Measurements from ENCODE around the gene SLC7A8.

The SLC7A8 gene

GRCh38 chr14:23121361-23121771, 62.1 kb downstream of the SLC7A8 start:
- Histone ChIP-seq H3K9ac (ENCODE audit: low read depth, low read length) (no peak overlapping the region), H3K36me3 (ENCODE audit: control insufficient read depth, insufficient read depth, low read length) (no peaks in the 10 kb centered on the region), H3K4me1 (ENCODE audit: control insufficient read depth, insufficient read depth, low read length) (peaks cover 36% of the 10 kb centered on the region), H3K9me3 (ENCODE audit: control insufficient read depth, insufficient read depth, low read length) (no peaks in the 10 kb centered on the region), H3K27ac (ENCODE audit: low read depth, low read length) (peak overlapping the region; percentile 22), H3K27me3 (ENCODE audit: control insufficient read depth, insufficient read depth, low read length) (no peaks in the 10 kb centered on the region), H3K4me3 (ENCODE audit: low read depth, low read length) (no peak overlapping the region)

GRCh38 chr14:23120541-23121251, 62.8 kb downstream of the SLC7A8 start:
- no peaks in the 10 kb centered on the region for H3K9me3 ChIP-seq (ENCODE audit: control insufficient read depth, insufficient read depth, low read length)
- peaks cover 31% of the 10 kb centered on the region for H3K4me1 ChIP-seq (ENCODE audit: control insufficient read depth, insufficient read depth, low read length)
- no peak overlapping the region for H3K4me3 ChIP-seq (ENCODE audit: low read depth, low read length)
- no peak overlapping the region for H3K9ac ChIP-seq (ENCODE audit: low read depth, low read length)
- no peak overlapping the region for H3K27ac ChIP-seq (ENCODE audit: low read depth, low read length)
- no peaks in the 10 kb centered on the region for H3K36me3 ChIP-seq (ENCODE audit: control insufficient read depth, insufficient read depth, low read length)
- H3K27me3 ChIP-seq (ENCODE audit: control insufficient read depth, insufficient read depth, low read length) = no peaks in the 10 kb centered on the region

GRCh38 chr14:23119363-23120327, 63.8 kb downstream of the SLC7A8 start:
- Histone ChIP-seq H3K4me3 (ENCODE audit: low read depth, low read length) (no peak overlapping the region), H3K4me1 (ENCODE audit: control insufficient read depth, insufficient read depth, low read length) (peaks cover 29% of the 10 kb centered on the region), H3K9ac (ENCODE audit: low read depth, low read length) (no peak overlapping the region), H3K9me3 (ENCODE audit: control insufficient read depth, insufficient read depth, low read length) (no peaks in the 10 kb centered on the region), H3K27me3 (ENCODE audit: control insufficient read depth, insufficient read depth, low read length) (no peaks in the 10 kb centered on the region), H3K36me3 (ENCODE audit: control insufficient read depth, insufficient read depth, low read length) (no peaks in the 10 kb centered on the region), H3K27ac (ENCODE audit: low read depth, low read length) (no peak overlapping the region)

GRCh38 chr14:23118506-23119362, 64.7 kb downstream of the SLC7A8 start, which contains the start of gene CEBPE:
Gene CEBPE (minus strand): TSS chr14:23119255. CDS start chr14:23119091, 164 bp downstream.
- Histone ChIP-seq H3K27ac (ENCODE audit: low read depth, low read length) (no peak within 1 kb of the TSS), H3K4me3 (ENCODE audit: low read depth, low read length) (no peak within 1 kb of the TSS), H3K36me3 (ENCODE audit: control insufficient read depth, insufficient read depth, low read length) (no peaks in the 10 kb centered on the region), H3K4me1 (ENCODE audit: control insufficient read depth, insufficient read depth, low read length) (peaks cover 30% of the 10 kb centered on the region), H3K27me3 (ENCODE audit: control insufficient read depth, insufficient read depth, low read length) (no peaks in the 10 kb centered on the region), H3K9ac (ENCODE audit: low read depth, low read length) (no peak within 1 kb of the TSS), H3K9me3 (ENCODE audit: control insufficient read depth, insufficient read depth, low read length) (no peaks in the 10 kb centered on the region)

- Histone ChIP-seq H3K4me3 (ENCODE audit: low read depth, low read length) (no peak overlapping the region), H3K27ac (ENCODE audit: low read depth, low read length) (no peak overlapping the region), H3K9me3 (ENCODE audit: control insufficient read depth, insufficient read depth, low read length) (no peaks in the 10 kb centered on the region), H3K9ac (ENCODE audit: low read depth, low read length) (no peak overlapping the region), H3K4me1 (ENCODE audit: control insufficient read depth, insufficient read depth, low read length) (peaks cover 33% of the 10 kb centered on the region), H3K27me3 (ENCODE audit: control insufficient read depth, insufficient read depth, low read length) (no peaks in the 10 kb centered on the region), H3K36me3 (ENCODE audit: control insufficient read depth, insufficient read depth, low read length) (no peaks in the 10 kb centered on the region)
Measured at GRCh38 chr14:23117371-23118020, 66.0 kb downstream of the SLC7A8 start.

- no peaks in the 10 kb centered on the region for H3K9me3 ChIP-seq (ENCODE audit: control insufficient read depth, insufficient read depth, low read length)
- no peaks in the 10 kb centered on the region for H3K27me3 ChIP-seq (ENCODE audit: control insufficient read depth, insufficient read depth, low read length)
- H3K9ac ChIP-seq (ENCODE audit: low read depth, low read length) = no peak overlapping the region
- no peaks in the 10 kb centered on the region for H3K36me3 ChIP-seq (ENCODE audit: control insufficient read depth, insufficient read depth, low read length)
- peaks cover 20% of the 10 kb centered on the region for H3K4me1 ChIP-seq (ENCODE audit: control insufficient read depth, insufficient read depth, low read length)
- H3K4me3 ChIP-seq (ENCODE audit: low read depth, low read length) = no peak overlapping the region
- no peak overlapping the region for H3K27ac ChIP-seq (ENCODE audit: low read depth, low read length)
Measured at GRCh38 chr14:23115918-23116317, 67.5 kb downstream of the SLC7A8 start.

- no peaks in the 10 kb centered on the region for H3K9me3 ChIP-seq (ENCODE audit: control insufficient read depth, insufficient read depth, low read length)
- peaks cover 15% of the 10 kb centered on the region for H3K4me1 ChIP-seq (ENCODE audit: control insufficient read depth, insufficient read depth, low read length)
- H3K9ac ChIP-seq (ENCODE audit: low read depth, low read length) = no peak overlapping the region
- no peaks in the 10 kb centered on the region for H3K36me3 ChIP-seq (ENCODE audit: control insufficient read depth, insufficient read depth, low read length)
- H3K27ac ChIP-seq (ENCODE audit: low read depth, low read length) = no peak overlapping the region
- H3K27me3 ChIP-seq (ENCODE audit: control insufficient read depth, insufficient read depth, low read length) = no peaks in the 10 kb centered on the region
- no peak overlapping the region for H3K4me3 ChIP-seq (ENCODE audit: low read depth, low read length)
Measured at GRCh38 chr14:23115039-23115731, 68.3 kb downstream of the SLC7A8 start.

GRCh38 chr14:23114669-23115038, 68.8 kb downstream of the SLC7A8 start:
- H3K9me3 ChIP-seq (ENCODE audit: control insufficient read depth, insufficient read depth, low read length) = no peaks in the 10 kb centered on the region
- no peak overlapping the region for H3K9ac ChIP-seq (ENCODE audit: low read depth, low read length)
- no peak overlapping the region for H3K27ac ChIP-seq (ENCODE audit: low read depth, low read length)
- H3K4me1 ChIP-seq (ENCODE audit: control insufficient read depth, insufficient read depth, low read length) = peaks cover 10% of the 10 kb centered on the region; the same call in 1 of the 2 replicates
- H3K4me3 ChIP-seq (ENCODE audit: low read depth, low read length) = no peak overlapping the region
- H3K36me3 ChIP-seq (ENCODE audit: control insufficient read depth, insufficient read depth, low read length) = no peaks in the 10 kb centered on the region
- no peaks in the 10 kb centered on the region for H3K27me3 ChIP-seq (ENCODE audit: control insufficient read depth, insufficient read depth, low read length)

- no peak overlapping the region for H3K4me3 ChIP-seq (ENCODE audit: low read depth, low read length)
- no peaks in the 10 kb centered on the region for H3K9me3 ChIP-seq (ENCODE audit: control insufficient read depth, insufficient read depth, low read length)
- H3K36me3 ChIP-seq (ENCODE audit: control insufficient read depth, insufficient read depth, low read length) = no peaks in the 10 kb centered on the region
- no peaks in the 10 kb centered on the region for H3K27me3 ChIP-seq (ENCODE audit: control insufficient read depth, insufficient read depth, low read length)
- H3K27ac ChIP-seq (ENCODE audit: low read depth, low read length) = no peak overlapping the region
- H3K9ac ChIP-seq (ENCODE audit: low read depth, low read length) = no peak overlapping the region
- H3K4me1 ChIP-seq (ENCODE audit: control insufficient read depth, insufficient read depth, low read length) = peaks cover 6% of the 10 kb centered on the region; the same call in 1 of the 2 replicates
Measured at GRCh38 chr14:23114120-23114458, 69.4 kb downstream of the SLC7A8 start.

Measured in HUES48 (cell line).